GM18520 (cell line): ENCODE results near the gene NTF3.

ENCODE experiments used
- ATAC-seq: cut with Tn5 transposase; IDR thresholded peaks from one replicate; pipeline ENCODE4 v1.9.1; 2021; ENCODE audit not compliant: unreplicated experiment

The NTF3 gene

DNA sequence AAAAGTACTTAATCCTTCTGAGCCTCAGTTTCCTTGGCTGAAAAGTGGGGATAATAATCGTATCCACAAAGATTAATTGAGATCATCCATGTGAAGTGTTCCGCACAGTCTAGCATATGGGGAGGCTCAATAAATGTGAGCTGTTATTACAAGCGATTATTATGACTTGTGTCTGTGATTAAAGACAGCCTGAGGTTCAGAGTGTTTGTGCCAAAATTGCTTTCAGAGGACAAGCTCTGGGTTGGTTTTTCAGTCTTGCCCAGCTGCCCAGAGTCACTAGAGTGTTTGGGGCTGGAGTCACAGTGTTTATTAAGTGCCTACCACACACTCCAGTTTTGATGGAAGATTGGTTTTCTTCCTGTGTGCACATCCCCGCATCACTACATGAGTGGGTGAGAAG is 53.5 kb downstream of the NTF3 start:
- no peak for ATAC-seq

DNA sequence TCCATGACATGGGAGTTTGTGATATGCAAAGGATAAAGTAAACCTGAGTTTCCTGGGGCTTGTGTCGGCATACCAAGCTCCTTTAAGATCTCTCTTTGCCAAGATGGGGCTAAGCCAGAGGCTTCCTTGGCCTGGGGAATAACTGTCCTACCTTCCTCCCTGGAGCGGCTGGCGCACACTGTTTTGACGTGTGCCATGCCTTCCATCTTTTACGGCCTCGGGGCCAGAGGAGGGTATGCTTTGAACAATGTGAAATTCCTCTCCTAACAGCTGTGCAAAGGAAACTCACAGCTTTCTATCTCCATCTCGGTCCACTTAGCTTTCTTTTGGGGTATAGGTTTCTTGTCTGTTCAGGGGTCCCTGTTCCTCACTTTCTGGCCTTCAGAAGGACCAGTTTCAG is 55.2 kb downstream of the NTF3 start:
- ATAC-seq = no peak

- ATAC-seq = no peak
Observed at GRCh38 chr12:5487948-5488625, 56.2 kb downstream of the NTF3 start.

DNA sequence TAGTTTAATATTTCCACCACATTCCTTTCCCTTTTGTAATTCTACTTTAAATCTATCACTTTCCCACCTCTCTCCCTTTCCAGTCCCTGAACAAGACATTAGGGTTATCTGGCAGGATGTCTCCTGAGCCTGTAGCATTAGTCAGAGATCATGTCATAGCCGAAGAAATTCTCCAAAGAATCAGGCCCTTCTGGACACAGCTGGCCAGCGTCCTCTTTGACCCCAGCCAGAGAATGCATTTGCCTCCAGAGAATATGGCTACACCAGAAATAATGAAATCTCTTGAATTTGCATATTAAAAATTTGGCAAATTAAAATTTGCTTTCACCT is 56.7 kb downstream of the NTF3 start:
- no peak for ATAC-seq

- no peak for ATAC-seq
Observed at GRCh38 chr12:5489017-5489416, 57.1 kb downstream of the NTF3 start.

GRCh38 chr12:5489760-5490406 is 58.0 kb downstream of the NTF3 start:
- ATAC-seq = no peak

DNA sequence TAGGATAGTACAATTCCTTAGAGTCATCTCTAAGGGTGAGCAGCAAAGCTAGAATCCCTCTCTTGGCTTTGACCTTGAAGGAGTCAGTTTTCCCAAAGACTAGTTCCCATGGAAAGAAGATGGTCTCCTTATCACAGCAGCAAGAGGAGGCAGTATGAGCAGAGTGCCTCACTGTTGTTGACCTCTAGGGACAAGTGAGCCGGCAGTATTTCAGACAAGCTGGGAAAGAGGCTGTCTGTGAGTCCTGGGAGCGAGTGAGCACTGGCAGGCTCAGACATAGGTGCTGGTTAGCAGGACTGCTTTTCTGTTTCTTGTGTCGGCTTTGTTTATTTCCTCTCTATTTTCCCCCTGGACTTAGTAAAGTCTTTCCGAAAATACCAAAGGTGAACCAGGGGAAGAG is 60.7 kb downstream of the NTF3 start:
- ATAC-seq = no peak

DNA sequence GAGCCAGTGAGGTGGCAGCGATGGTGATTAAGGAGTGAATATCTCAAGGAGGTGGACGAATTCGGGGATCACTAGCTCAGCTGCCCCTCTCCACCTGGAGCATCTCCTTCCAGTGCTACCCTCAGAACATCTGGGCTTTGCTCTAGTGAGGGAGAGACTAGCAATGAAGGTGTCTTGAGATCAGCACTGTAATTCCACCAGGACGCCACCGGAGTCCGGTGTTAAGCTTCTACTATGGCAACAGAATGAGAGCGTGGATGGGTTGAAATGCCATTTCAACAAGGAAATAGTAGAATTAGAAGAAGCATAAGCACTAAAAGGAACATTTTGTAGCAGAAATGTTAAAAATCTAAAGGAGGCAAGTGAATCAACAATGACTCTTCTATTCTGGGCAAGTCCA is 61.1 kb downstream of the NTF3 start:
- no peak for ATAC-seq

DNA sequence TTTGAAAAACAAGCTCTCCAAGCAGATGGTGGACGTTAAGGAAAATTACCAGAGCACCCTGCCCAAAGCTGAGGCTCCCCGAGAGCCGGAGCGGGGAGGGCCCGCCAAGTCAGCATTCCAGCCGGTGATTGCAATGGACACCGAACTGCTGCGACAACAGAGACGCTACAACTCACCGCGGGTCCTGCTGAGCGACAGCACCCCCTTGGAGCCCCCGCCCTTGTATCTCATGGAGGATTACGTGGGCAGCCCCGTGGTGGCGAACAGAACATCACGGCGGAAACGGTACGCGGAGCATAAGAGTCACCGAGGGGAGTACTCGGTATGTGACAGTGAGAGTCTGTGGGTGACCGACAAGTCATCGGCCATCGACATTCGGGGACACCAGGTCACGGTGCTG is 62.4 kb downstream of the NTF3 start:
- no peak for ATAC-seq

DNA sequence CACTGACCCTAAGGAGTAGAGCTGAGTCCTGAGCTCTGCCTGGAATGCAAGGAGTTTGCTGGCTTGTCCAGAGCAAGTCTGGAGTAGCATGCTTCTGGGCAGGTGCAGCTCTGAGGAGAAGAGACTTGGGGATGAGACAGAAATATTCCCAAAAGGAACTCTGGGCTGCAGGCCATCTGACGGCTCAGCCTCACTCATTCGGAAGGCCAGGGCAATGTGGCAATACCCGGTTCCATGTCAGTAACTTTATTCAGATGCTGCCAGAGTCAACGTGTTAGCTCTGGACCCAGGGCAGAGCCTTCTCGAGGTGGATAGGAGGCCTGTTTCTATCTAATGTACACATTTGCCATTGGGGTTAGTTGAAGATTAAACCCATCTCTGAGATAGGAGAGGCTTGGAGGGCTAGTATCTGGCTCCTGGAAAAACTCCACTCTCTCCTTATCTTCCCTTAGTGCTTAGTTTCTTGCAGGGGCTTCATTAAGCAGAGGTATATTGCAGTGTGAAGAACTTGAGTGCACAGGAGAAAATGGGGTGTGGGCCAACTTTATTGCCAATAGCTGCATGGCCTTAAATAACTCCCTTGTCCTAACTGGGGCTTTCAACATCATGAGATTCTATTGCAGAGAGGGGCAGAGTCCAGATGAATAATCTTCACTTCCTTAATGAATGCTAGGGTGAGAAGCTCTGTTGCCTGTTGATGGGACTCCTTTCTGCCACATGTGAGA is 65.6 kb downstream of the NTF3 start:
- ATAC-seq = no peak

- ATAC-seq = no peak
Observed at GRCh38 chr12:5498076-5498475, 66.2 kb downstream of the NTF3 start.

DNA sequence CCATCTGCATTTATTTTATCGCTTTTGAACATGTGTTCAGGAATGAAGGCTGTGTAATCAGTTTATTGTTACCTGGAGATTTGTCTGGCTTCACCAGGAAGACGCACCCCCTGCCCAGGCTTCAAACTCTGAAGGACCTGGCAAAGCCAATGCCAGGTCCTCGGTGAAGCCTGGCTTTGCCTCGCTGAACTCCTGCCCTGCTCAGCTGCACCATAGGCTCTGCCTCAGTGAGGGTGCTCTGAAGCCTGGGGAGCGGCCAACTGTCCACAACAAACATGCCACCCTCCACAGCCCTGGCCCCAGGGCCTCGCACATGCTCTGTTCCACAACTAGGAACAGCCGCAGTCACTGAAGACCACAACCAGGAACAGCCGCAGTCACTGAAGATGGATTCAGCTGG is 66.9 kb downstream of the NTF3 start:
- no peak for ATAC-seq

DNA sequence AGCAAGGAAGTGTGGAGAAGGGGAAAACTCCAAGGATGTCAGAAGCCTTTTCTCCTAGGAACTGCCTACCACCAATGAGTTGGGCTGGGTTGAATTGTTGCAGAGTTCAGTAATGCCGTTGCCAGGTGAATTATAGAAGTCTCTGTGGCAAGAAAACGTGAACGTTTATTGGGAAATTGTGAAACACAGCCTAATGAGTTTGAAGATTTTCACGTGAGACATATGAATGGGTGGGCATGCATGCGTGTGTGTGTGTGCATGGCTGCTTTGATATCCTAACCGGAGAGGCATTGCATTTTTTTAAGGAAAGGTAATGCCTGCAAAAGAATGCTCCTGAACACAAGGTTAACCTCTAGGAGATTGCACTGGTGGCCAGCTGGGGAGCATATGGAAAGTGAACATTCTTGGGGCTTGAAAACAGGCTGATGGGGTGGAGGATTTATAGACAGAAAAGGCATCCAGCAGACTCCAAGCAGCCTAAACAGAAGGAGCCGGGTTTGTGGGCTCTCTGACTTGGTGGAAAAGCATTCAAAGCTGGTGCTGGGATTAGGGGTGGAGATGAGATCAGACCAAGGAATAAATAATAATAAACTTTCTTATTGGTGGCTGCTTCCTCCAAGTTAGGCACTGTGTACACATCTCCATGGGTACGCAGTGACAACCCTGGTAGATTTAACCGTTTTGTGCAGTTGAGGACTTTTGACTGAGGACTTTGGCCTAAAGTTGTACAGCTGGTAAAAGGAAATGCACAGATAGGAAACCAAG is 67.8 kb downstream of the NTF3 start:
- ATAC-seq = no peak

DNA sequence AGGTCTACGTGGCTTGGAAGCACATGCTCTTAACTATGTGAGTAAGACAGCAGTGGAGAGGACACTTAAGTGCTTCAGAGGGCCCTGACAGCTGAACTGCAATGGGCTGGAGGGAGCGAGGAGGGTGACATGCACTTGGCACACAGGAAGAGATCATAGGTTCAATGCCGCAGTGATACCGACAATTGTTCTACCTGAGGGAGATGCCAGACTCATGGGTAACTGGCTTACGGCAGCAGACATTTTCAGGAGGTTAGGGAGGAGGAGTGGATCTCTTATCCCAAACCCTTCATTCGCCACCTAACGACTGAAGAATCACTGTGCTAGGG is 68.4 kb downstream of the NTF3 start:
- ATAC-seq = no peak

DNA sequence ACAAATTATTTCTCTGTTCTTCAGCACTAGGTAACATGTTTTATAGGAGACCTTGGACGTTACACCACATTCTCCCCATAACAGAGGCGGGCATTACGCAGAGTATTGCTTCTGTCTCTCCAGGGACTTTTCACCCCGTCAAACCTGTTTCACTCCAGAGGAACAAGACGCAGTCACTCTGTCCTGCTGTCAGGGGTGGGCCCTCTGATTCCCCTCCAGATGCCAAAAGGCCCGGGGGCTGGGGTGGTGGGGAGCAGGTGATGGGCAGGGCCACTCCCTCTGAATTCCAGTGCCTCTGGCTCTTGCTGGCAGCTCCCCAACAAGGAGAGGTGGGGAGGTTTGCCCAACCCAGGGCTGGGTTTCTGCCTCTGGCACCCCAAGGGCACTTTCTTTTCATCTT is 71.9 kb downstream of the NTF3 start:
- no peak for ATAC-seq

DNA sequence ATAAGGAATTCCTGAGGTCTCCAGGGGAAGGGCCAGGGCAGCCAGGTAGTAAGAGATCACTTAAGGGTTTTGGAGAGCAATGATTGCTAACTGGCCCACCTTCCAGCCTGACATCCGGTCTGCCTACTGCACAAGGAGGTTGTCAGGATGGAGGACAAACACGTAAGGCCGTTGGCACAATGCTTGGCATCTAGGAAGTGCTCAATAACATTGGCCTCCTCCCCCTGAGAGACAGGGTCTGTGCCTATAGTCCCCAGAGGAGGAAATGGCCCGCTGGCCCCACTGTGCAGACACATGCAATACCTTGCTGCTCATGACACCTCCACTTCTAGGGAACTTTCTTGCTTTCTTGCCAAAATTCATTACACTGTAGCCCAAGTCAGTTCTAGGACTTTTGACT is 73.2 kb downstream of the NTF3 start:
- no peak for ATAC-seq

GRCh38 chr12:5505751-5506150 is 73.8 kb downstream of the NTF3 start:
- ATAC-seq = no peak

GRCh38 chr12:5506295-5506694 is 74.4 kb downstream of the NTF3 start:
- no peak for ATAC-seq

DNA sequence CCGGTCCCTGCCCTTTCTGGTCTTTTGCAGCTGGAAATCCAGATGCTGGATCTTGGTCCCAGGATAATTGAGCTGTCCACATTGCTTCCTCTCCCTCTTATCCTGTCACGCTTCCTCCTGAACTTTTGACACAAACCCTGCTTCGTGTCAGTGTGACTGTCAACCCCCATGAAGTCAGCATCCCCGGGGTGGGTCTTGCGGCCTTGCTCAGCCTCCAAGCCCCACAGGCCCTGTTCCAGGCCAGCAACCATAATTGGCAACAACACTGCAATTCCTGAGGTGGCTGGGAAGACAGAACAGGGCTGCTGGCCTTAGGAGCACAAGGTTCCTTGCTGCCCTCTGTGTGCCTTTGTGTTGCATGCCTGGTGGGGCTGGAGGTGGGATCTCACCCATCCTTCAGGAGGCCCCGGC is 74.9 kb downstream of the NTF3 start:
- ATAC-seq = no peak

GRCh38 chr12:5507401-5507935 is 75.6 kb downstream of the NTF3 start:
- ATAC-seq = no peak

DNA sequence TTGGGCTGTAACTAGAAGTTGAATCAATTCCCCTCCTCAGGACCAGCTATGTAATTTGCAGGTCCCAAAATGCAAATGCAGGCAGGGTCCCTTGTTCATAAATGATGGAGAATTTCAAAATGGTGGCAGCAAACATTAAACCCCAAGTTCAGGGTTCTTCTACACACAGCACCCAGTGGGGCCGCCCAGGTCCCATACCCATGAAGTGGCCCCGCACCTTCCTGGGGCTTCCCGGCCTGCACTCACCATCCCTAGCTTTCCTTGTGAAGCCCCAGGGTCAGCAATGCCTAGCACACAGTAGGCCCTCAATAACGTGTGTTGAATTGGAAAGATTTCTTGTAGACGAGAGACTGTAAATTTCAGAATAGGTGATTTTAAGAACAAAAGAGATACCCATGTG is 76.0 kb downstream of the NTF3 start:
- ATAC-seq = no peak

GRCh38 chr12:5509102-5509501 is 77.2 kb downstream of the NTF3 start:
- no peak for ATAC-seq
